HL-60 (cell line): ENCODE measurements around the gene ZGPAT.

Experiments used
- CTCF ChIP-seq: IDR thresholded peaks from one replicate; pipeline ENCODE4 v1.5.1; 2011; ENCODE audit warnings: low read length, control low read depth, inconsistent platforms; ENCODE audit not compliant: insufficient read depth
- POLR2AphosphoS5 ChIP-seq: IDR thresholded peaks from 2 replicates; pipeline ENCODE4 v1.6.1; 2012; ENCODE audit warnings: low read depth
- REST ChIP-seq: IDR thresholded peaks from 2 replicates; pipeline ENCODE4 v1.6.1; 2012; ENCODE audit warnings: low read depth; ENCODE audit not compliant: insufficient replicate concordance
- SPI1 ChIP-seq: IDR thresholded peaks from 2 replicates; pipeline ENCODE4 v1.6.1; 2012; ENCODE audit warnings: low read depth, mild to moderate bottlenecking, borderline replicate concordance

- no peak for TF ChIP-seq SPI1
- no peak for TF ChIP-seq CTCF
- TF ChIP-seq POLR2AphosphoS5, result no peak
- TF ChIP-seq REST, result no peak
Observed at GRCh38 chr20:63659370-63659769, 48.5 kb upstream of the ZGPAT start.
